Activated CD4-positive, alpha-beta T cell treated with anti-CD3 and anti-CD28 coated beads, Interleukin-2, Interleukin-6, amounts not matched to agents 100 ng/mL and 50 ng/mL, durations not matched to agents 16 hours and 8 hours (primary cell): Measurements from ENCODE around the gene DBNL.
"Not testable (repeated sequence)": the region's sequence is repeated elsewhere in the genome, so short reads cannot be mapped to it uniquely, and the experiment has no call there.

Source experiments
- DNase-seq: peaks from one replicate; pipeline ENCODE4 v3.0.0-alpha.2; 2020

The DBNL gene

DNA sequence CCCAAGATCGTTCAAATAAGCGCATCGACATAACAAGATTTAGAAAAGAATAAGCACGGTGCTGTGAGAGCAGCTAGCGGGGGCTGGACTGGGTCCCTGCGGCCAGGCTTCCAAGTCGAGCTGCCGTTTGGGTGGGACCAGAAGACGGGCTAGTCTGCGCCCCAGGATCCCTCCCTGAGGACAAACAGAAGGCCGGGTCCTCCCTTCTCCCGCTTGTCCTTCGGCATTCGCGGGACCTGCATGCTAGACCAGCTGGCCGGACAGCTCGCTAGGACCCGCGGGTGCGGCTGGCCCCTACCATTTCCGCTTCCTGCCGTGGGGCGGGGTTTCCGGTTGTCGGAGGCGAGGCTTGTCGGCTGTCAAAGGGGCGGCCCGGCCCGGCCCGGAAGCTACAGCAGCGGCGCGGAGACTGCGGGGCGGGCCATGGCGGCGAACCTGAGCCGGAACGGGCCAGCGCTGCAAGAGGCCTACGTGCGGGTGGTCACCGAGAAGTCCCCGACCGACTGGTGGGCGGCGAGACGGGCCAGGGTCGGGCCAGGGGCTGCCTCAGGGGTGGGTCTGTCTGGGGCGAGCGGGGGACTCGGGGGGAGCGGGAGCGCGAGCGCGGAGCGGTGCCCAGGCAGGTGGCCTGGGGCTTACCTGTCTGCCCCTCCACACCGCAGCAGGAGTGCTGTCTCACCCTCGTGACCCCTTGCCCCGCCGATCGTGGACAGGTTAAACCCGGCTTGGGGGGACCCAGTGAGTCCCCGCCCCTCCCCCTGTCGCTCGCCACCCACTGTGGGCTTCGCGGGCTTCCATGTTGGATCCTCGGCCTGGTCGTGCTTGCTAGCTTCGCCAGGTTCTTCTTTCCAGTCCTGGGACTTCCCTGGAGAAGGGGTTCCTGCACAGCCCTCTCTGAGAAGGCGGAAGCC is at the start of gene DBNL:
Gene DBNL, plus strand, starts transcription at position 388 of the 911 bp plus-strand sequence. Its CDS starts 36 bp downstream, at position 424.
- peak; percentile 95 for DNase-seq

DNA sequence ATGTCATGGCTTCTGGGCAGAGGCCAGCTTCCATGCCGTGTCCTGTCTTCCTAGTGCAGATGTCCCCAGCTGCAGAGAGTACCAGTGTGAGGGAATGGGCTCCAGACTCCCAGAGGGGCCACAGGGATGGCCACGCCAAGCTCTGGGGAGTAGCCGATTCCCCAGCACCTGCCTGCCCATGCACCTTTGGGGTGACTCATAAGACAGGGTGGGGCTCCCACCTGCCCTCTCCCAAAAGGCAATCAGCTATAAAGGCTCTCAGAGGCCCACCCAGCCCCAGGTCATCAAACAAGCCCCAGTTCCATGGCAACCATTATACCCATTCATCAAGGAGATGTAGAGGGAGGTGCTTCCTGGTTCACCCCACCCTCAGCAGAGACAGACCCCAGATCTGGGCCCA is 47.0 kb upstream of the DBNL start, which contains the start of gene SPDYE1:
Gene SPDYE1, plus strand, starts transcription at position 366 of the 400 bp plus-strand sequence. CDS start 2,053 bp downstream, outside the sequence.
- DNase-seq, result not testable (repeated sequence)

DNA sequence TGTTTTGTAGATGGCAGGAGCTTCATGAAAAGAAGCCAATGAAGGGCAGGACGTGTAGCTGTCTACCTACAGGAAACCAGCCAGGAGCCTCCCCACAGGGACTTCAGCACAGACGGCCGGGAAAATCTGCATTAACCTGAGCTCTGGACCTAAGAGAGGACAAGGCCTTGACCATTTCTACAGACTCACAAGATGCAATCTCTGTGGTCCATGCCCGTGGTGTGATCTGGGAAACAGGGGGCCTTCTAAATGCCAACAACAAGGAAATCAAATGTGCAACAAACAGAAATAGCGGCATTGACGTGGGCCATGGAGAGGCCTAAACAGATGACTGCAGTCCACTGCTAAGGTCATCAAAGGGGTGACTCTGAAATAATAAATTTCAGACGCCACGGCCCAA is 32.4 kb upstream of the DBNL start:
- DNase-seq, result not testable (repeated sequence)

DNA sequence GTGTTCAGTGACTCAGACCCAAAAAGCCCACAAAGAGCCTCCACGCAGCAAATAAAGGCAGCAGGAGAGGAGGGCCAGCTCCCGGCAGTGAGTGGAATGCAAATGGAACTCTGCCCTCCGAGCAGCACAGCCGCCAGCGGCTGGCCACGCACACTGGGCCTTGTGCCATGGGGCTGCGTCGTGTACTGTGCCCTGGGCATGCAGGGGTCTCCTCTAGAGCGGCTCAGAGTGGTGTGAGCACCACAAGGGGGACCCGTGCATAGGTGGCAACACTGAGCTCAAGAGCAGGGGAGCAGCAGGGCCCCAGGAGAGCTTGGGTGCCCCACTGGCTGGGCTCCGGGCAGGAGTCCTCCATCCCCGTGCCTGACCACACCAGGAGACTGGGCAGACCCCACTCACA is 29.4 kb upstream of the DBNL start:
- DNase-seq, result not testable (repeated sequence)

DNA sequence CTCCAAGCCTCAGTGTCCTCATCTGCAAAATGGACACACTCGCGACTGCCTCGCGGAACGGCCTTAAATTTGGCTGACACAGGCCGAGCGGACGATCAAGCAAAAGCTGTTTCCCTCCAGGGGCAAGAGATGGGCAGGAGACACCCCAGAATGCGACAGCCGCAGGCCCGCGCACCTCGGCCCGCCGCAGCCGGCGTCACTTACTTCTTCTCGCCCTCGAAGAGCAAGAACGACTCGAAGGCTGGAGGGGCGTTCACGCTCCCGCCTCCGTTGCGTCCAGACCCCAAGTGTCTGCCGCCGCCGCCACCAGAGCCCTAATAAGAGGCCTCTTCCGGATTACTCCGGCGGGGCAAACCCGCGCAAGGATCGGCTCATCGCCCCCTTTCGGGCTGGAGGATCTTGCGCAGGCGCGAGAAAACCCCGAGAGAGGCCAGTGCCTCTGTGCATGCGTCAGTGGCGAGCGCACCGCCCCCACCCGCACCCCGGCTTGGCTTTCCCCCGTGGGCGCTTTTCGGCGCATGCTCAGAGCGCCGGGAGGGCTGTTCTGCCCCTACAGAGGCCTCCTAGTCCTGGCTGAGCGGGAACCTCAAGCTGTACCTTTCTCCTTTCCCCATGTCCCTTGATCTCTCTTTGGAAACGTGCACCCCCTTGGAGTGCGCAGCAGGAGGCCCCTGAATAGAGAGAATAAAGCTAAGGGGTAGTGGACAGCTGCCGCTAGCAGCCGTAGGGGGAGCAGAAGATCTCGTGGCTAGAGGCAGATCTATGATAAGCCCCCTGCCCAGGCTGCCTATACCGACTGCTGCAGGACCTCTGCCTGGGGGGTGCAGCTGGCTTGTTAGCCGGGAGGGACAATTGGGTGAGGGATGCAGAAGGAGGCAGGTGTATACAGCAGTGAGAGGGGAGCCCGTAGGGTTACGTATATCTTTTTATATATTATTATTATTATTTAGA is 25.4 kb upstream of the DBNL start:
- DNase-seq, result peak; percentile 99

DNA sequence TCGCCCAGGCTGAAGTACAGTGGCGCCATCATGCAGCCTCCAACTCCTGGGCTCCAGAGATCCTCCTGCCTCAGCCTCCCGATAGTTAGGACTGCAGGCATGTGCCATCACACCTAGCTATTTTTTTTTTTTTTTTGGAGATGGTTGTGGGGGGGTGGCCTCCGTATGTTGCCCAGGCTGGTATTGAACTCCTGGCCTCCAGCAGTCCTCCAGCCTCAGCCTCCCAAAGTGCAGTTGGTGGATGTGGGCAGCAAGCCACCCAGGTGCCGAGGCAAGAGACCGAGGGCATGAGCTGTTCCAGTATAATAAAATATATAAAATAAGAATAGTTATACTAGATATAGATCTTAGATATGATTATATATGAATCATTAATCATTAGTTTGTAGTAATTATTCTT is 24.7 kb upstream of the DBNL start:
- DNase-seq, result not testable (repeated sequence)

DNA sequence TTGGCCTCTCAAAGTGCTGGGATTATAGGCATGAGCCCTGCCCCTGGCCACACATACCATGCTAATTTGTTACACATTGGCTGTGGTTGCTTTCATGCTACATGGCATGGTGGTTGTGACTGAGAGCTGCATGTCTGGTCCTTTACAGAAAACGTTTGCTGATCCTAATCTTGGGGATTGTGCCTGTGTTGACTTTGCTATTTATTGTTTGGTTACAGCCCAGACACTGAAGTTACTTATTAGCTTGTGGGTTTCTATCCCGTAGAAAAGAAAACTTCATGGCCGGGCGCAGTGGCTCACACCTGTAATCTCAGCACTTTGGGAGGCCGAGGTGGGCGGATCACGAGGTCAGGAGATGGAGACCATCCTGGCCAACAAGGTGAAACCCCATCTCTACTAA is 22.4 kb upstream of the DBNL start:
- not testable (repeated sequence) for DNase-seq

DNA sequence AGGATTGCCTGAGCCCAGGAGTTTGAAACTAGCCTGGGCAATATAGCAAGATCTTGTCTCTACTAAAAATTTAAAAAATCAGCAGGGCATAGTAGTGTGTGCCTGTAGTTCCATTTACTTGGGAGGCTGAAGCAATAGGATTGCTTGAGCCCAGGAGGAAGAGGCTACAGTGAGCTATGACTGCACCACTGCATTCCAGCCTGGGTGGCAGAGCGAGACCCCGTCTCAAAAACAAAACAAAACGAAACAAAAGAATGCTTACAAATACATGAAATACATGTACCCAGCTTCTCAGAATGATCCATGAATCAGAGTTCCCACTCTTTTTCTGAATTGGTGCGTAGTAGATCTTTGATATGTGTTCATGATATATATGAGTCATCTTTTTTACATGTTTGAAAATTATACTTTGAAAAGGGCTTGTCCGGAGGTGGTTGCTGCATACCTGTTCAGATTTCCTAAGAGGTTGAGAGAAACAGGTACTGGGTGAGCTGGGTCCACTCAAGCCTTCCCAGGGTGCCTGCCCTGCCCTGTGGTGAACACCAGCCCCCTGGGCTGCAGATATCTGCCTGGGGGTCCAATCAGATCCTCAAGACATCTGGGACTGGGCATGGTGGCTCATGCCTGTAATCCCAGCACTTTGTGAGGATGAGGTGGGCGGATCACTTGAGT is 21.6 kb upstream of the DBNL start:
- DNase-seq, result not testable (repeated sequence)

DNA sequence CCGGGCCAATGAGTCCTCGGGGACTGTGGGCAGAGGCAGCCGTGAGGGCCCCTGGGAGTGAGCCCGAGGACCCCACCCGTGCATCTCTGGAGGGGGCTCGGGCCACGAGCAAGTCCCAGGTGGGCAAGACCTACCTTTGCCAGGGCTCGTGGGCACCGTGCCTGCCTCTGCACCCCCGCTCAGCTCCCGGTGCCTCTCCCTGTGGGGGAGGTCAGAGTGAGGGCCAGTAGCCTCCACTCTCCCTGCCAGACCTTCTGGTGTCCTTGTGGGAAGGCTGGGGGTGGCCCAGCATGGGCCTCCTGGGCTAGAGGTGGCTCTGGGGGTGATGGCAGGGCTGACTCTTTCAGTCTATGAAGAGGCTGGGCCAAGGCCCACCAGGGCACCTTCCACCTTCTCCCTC is 15.1 kb upstream of the DBNL start:
- not testable (repeated sequence) for DNase-seq

DNA sequence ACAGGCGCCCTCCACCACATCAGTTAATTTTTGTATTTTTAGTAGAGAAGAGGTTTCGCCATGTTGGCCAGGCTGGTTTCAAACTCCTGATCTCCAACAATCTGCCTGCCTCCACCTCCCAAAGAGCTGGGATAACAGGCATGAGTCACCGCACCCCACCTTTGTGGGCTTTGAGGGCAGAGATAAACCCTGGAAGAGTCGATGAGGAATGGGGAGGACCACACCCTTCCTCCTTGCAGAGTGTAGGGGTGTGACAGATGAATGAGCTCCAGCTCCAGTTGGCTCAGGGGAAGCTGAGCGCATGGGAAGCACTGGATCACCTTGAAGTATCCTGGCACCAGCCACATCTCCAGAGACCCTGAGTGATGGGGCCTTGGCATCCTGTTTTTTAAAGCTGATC is 14.5 kb upstream of the DBNL start:
- DNase-seq, result not testable (repeated sequence)

DNA sequence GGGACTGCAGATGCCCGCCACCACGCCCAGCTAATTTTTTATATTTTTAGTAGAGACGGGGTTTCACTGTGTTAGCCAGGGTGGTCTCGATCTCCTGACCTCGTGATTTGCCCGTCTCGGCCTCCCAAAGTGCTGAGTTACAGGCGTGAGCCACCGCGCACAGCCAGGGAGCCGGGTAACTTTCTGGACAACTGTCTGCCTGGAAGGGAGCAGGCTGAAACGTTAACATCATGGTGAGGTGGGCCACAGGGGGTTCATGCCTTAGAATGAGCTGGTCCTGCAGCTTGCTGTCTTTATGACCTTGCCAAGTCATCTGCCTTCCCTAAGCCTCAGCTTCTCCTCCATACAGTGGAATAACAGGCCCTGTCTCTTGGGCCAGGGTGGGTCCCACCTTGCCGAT is 13.2 kb upstream of the DBNL start:
- not testable (repeated sequence) for DNase-seq

DNA sequence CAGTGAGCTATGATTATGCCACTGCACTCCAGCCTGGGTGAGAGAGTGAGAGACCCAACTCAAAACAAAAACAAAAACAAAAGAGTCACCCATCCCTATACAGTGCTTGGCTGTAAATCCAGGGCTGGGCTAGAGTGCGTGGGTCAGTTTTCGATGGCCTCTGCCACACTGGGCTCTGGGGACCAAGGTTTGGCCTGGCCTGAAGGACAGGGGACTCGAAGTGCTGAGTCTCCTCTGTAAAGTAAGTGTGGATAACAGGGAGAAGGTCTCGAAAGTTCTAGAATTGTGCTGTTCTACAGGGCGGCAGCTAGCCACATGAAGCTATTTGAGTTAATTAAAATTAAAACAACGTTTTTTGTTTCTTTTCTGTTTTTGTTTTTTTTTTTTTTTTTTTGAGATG is 12.5 kb upstream of the DBNL start:
- DNase-seq, result not testable (repeated sequence)

DNA sequence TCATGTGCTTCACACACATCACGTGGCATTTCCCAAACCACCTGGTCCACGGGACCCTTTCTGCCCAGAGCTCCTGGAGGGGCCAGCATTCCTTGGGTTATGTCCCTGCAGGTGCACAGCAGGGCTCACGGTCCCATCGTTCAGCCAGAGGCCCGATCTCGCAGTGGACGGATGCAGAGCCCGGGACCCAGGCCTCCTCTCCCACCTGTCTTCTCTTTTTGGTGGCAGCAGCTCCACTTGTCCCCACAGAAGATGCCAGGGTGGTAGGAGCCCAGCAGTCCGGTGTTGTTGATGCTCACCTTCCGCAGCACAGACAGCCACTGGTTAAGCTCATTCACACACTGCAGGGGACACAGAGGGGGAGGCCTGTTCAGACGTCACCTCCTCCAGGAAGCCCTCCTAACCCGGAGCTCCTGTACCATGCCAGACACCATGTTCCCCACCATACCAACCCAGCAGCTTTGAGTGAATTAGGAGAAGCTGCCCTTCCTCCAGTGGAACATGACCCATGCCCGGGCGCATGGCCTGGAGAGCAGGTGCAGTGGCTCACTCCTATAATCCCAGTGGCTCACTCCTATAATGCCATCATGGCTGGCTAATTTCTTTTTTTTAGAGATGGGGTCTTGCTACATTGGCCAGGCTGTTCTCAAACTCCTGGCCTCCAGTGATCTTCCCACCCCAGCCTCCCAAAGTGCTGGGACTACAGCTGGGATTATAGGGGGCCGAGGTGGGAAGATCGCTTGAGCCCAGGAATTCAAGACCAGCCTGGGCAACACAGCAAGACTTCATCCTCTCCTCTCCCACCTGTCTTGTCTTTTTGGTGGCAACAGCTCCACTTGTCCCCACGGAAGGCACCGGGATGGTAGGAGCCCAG is 10.3 kb upstream of the DBNL start:
- not testable (repeated sequence) for DNase-seq

DNA sequence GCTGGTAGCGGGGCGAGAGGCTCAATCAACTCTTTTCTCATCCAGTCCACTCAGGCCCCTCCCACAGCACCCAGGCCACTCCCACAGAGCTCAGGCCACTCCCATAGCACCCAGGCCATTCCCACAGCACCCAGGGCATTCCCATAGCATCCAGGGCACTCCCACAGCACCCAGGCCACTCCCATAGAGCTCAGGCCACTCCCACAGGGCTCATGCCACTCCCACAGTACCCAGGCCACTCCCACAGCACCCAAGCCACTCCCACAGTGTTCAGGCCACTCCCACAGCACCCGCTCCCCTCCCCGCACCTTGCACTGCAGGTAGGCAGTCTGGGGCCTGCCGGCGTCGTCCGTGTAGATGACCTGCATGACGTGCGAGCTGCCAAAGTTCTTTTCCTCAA is 8.1 kb upstream of the DBNL start:
- peak; percentile 47 for DNase-seq

DNA sequence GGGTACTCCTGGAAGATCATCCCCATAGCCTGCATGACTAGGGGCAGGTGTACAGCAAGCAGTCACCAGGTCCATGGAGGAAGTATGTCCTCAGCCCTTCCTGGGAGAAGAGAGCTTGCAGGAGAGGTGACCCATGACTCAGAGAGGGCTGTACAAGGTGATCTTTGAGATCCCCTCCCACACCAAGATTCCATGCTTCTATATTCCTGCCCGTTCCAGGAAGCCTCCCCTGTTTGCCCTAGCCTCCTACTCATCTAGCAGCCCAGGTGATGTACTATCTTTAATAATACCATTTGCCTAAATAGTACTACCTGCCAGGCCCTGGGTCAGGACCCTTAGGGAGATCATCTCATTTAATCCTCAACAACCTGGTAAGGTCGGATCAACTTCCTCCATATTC is 6.6 kb upstream of the DBNL start:
- not testable (repeated sequence) for DNase-seq

DNA sequence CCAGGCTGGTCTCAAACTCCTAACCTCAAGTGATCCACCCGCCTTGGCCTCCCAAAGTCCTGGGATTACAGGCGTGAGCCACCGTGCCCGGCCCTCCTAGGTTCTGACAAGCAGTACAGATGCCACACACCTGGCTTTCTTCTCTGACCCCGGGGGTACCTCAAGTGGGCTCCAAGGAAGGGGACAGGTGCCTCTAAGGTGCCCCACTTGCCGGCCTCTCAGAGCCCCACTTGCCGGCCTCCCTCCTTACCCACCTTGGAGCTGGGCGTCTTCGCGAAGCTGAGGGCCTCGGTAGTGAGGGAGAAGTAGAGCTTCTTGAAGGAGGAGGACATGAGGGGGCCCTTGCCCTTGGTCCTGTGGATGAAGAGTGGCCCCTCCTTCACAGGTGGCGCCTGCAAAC is 5.9 kb upstream of the DBNL start:
- not testable (repeated sequence) for DNase-seq

DNA sequence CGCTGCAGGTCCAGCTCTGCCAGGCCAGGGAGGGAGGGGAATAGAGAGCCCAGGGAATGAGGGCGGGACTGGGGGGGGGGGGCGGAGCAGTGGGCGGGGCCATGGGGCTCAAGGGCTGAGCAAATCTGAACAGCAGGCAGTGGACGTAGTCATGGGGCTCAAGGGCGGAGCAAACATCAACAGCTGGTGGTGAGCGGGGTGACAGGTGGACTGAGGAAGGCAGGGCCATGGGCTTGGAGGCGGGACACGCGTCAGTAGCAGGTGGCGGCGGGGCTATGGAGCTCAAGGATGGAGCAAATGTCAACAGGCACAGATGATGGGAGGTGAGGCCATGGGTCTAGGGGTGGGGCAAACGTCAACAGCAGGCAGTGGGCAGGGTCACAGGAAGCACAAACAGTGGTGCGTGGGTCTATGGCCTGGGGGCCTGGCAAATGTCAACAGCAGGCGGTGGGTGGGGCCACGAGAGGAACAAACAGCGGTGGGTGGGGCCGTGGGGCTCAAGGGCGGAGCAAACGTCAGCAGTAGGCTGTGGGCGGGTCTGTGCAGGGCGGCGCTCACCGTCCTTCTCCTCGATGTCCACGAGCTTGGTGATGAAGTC is 5.4 kb upstream of the DBNL start:
- peak; percentile 89 for DNase-seq

DNA sequence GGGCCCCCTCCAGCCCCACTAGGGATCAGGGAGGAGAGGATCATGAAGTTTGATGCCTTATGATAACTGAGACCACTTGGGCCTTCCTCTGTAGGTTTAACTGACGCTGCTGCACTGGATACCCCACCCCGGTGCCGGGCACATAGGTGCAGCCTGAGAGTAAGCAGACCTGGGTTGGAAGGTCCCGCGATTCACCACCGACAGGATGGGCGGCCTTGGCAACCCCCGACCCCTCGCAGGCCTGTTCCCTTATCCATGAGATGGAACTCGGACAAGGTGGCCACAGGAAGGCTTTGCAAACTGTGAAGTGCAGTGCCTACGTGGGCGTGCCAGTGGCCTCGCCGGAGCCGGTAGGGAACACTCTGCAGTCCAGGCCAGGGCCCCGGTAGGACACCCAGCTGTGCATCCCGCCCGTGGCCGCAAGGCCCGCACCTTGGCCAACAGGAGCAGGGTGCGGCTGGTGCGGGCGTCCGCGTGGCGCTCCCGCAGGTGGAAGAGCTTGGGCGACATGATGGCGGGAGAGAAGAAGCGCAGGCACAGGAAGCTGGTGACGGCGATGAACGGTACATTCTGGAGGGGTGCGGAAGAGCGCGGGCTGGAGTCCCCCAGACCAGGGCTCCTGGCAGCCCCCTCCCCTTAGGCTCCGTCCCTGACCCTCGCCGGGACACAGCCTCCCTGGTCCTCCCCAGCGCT is 4.6 kb upstream of the DBNL start:
- not testable (repeated sequence) for DNase-seq

DNA sequence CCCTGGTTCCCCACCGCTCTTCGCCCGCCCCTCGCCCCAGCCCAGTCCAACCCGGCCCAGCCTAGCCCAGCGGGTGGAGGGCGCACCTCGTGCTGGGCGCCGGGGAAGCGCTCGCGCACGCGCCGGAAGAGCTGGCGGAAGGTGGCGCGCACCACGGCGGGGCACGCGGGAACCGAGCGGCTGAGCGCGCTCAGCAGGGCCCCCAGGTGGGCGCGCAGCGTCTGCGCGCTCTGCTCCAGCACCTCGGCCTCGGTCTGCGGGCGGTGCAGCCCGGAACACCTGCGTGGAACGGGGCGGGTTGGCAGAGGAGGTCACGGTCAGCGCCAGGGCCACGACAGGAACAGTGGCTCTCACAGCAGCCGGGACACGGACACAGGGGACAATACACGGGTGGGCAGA is 4.0 kb upstream of the DBNL start:
- peak; percentile 75 for DNase-seq

DNA sequence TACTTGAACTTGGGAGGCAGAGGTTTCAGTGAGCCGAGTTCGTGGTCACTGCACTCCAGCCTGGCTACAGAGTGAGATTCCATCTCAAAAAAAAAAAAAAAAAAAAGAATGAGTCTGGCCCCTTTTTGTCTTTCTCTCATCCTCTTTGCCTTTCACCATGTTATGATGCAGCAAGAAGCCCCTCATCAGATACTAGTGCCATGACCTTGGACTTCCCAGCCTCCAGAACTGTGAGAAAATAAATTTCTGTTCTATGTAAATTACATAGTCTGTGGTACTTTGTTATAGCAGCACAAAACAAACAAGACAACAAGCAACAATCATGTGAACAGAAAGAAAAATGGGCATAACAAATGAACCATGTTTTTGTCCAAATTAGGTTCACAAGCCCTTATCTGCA is 2.3 kb upstream of the DBNL start:
- DNase-seq, result no peak

DNA sequence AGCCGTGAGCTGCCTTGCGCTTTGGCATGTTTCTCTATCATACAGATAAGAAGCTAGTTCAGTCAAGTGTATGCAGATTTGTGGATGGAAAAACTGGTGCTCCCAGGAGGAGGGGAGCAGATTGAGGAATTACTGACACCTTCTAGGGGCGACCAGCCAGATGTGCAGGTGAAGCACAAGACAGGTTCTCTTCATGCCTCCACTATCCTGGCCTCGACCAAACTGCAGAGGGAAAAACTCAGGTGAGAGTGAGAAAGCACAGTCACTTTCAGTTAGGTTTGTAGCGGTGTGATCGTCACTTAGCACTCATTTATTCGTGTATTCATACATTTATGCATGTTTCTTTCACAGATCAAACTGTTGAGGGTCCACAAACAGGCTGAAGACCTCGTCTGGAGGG is 600 bp upstream of the DBNL start:
- DNase-seq, result no peak
